Epithelial cell of prostate (primary cell): ENCODE data around the gene ANKRD40CL.
"Not testable (repeated sequence)": the region's sequence is repeated elsewhere in the genome, so short reads cannot be mapped to it uniquely, and the experiment has no call there.

Experiments used
- DNase-seq: peaks from one replicate; pipeline ENCODE4 v3.0.0-alpha.2; 2011; ENCODE audit warnings: low read depth, low spot score
- H3K27ac ChIP-seq: fragments of 450-650 bp; 2 replicates; pipeline ENCODE4 v1.5.1; 2017; ENCODE audit warnings: mild to moderate bottlenecking

Gene ANKRD40CL

GRCh38 chr17:50764734-50765149 lies 2.6 kb downstream of the ANKRD40CL start:
- no peak overlapping the region for H3K27ac ChIP-seq
- DNase-seq = no peak

DNA sequence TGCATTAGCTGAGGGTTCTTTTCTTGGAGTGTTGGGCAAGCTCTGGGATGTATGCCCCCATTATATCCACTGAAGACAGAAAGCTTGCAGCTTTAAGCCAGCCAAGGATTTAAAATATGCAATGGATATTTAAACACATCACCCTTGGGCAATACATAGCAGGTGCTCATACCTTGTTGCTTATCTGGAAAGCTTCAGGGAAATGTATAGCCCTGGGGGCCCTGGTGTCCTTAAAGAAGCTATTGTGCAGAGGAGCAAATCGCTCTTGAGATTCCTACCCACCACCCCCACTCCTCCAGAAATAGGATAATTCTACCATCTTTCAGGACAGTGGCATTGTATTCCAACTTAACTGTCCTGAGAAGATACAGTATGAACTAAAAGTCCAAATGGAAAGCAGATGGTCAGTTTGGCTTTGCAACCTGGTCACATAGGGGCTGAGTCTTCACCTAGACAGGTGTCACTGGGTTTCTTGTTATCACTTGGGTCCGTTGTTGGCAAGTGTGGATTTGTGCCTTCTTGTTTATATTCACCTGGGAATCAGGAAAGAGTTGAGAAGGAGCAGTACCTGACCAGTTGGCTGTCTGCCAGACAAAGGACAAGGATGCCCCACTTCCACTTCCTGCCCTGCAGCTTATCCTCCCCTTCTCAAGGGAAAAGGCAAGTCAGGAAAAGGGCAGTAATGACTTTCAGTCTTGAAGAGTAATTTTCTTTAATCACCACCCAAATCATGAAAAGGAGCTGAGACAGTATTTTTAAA lies 3.4 kb downstream of the ANKRD40CL start:
- no peak for DNase-seq
- no peak overlapping the region for H3K27ac ChIP-seq

GRCh38 chr17:50762177-50762576 lies 5.1 kb downstream of the ANKRD40CL start:
- DNase-seq = no peak
- H3K27ac ChIP-seq = no peak overlapping the region

GRCh38 chr17:50758989-50759544 lies 8.3 kb downstream of the ANKRD40CL start:
- H3K27ac ChIP-seq = no peak overlapping the region
- no peak for DNase-seq

GRCh38 chr17:50758524-50758923 lies 8.8 kb downstream of the ANKRD40CL start:
- DNase-seq = no peak
- no peak overlapping the region for H3K27ac ChIP-seq

DNA sequence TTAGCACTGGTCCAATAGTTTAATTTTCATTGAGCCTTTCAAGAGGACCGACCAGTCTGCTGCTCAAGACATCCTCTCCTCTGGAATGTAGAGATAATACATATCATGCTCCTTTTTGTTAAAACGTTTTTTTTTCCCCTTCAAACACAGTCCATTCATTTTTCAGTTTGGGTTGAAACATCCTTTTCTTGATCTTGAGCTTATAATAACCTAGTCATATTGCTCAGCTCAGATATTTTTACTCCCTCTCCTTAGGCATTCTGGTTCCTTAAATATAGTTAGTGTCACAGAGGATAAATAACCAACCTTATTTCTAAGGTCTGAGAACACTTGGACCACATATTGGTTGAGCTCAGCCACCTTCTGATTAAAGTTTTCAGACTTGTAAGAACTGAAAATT lies 12.8 kb downstream of the ANKRD40CL start:
- no peak for DNase-seq

DNA sequence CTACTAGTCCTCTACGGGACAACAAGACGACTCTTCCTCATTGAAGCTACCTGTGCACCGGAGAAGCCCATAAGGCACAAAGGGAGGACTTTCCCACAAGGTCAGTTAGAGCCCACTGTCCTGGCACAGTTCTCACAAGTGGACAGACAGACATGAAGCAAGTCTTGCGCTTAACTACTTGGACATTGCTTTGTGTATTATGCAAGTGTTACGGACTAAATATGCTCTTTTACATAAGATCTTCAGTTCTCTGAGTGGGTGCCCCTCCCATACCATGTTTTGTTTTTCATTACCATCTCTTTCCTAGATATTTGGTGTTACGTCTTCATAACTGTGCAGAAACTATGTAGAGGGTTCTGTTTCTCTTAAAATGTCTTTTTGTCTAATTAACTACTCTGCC lies 18.1 kb downstream of the ANKRD40CL start:
- no peak overlapping the region for H3K27ac ChIP-seq
- DNase-seq = no peak

More for the DNA sequence above, 12.8 kb downstream of the ANKRD40CL start:
- no peak overlapping the region for H3K27ac ChIP-seq

- no peak overlapping the region for H3K27ac ChIP-seq
- DNase-seq = no peak
Observed at GRCh38 chr17:50745631-50746030, 21.7 kb downstream of the ANKRD40CL start.

DNA sequence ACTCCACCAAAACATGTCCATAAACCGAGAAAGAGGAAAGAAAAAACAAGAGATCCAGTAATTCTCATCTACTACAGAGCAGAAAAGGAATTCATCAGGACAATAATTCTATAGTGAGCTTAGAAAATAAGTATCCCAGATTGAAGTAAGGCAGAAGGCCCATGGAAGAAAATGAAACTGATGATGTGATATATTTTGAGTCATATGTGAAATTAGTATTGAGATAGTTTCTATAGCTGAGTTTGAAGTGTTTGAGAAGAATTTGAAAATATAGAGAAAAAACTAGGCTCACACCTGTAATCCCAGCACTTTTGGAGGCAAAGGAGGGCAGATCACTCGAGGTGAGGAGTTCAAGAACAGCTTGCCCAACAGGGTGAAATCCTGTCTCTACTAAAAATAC lies 28.2 kb downstream of the ANKRD40CL start:
- no peak overlapping the region for H3K27ac ChIP-seq
- DNase-seq = no peak

- no peak for DNase-seq
- no peak overlapping the region for H3K27ac ChIP-seq
Observed at GRCh38 chr17:50737118-50737698, 30.1 kb downstream of the ANKRD40CL start.

DNA sequence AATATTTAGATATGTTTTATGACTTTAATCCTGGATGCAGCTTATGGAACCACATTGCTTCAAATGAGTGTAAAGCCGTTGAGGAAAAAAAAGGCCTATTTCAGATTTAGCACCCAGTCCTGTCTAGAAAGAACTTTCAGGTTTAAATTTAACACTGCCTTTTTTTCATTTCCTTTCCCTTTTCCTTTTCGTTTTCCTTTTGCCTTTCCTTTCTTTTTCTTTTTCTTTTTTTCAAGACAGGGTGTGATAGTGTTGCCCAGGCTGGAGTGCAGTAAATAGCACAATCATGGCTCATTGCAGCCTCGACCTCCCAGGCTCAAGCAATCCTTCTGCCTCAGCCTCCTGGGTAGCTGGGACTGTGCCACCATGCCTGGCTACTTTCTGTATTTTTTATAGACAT lies 32.0 kb downstream of the ANKRD40CL start:
- DNase-seq = no peak

GRCh38 chr17:50731575-50732460 lies 35.5 kb downstream of the ANKRD40CL start:
- no peak for DNase-seq
- no peak overlapping the region for H3K27ac ChIP-seq

More for the DNA sequence above, 32.0 kb downstream of the ANKRD40CL start:
- H3K27ac ChIP-seq = no peak overlapping the region

GRCh38 chr17:50728881-50729765 lies 38.2 kb downstream of the ANKRD40CL start:
- no peak for DNase-seq
- no peak overlapping the region for H3K27ac ChIP-seq

GRCh38 chr17:50728112-50728429 lies 39.2 kb downstream of the ANKRD40CL start:
- no peak for DNase-seq

GRCh38 chr17:50725769-50726655 lies 41.3 kb downstream of the ANKRD40CL start:
- DNase-seq = no peak
- H3K27ac ChIP-seq = no peak overlapping the region

More at GRCh38 chr17:50728112-50728429, 39.2 kb downstream of the ANKRD40CL start:
- H3K27ac ChIP-seq = no peak overlapping the region

- H3K27ac ChIP-seq, DNase-seq: not testable (repeated sequence)
Observed at GRCh38 chr17:50724622-50725021, 42.7 kb downstream of the ANKRD40CL start.

DNA sequence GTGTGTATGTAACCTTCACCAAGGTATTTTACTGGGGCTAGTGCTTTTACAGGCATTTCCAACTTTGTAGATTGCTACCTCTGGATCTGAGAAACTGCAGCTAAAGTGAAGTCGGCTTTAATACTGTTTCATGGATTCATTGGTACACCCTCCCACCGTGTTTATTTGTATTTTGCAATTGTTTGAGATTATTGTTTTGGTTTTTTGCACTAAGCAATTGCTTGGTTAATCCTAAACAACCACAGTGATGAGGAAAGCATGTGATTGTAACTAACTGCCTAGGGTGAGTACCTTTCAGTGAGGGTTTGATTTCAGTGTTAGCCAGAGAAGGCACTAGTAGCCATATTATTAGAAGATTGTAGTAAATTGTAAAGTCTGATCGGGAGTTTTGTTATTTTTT lies 44.6 kb downstream of the ANKRD40CL start:
- DNase-seq = no peak
- no peak overlapping the region for H3K27ac ChIP-seq

DNA sequence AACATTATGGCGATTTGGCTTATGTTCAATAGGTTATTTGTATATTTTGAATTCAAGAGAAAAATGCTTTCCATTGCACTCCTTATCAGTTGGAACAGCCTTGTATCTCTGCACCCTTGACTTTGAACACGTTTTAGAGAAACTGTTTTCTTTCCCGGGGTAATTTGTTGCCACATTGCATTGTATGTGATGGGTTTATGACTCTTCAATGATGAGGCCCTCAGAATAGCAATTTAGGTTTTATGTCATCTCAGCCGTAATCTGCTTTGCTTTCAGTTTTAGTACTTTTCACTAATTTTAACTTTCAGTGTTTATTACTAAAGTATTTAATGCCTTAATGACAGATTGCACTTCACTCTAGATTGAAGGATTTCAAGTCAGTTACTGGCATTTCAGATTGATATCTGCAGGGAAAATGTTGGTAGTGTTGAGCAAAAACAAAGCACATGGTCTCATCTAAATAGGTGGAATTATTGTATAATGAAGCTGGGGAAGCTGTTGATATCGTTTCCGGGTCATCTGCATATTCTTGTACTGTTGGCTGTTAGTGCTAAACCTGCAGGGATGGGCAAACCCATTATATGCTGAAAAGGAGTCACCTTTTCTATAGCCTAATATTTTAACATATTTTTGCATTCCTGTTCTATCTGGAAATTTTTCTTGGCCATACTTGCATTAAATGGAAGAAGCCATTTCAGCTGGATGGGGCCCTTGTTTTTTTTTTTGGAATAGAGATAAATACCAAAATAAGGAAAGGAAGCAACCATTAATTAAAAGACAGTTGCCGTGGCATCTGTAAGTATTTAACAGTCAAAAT lies 45.9 kb downstream of the ANKRD40CL start:
- no peak for DNase-seq

More for the DNA sequence above, 45.9 kb downstream of the ANKRD40CL start:
- H3K27ac ChIP-seq = no peak overlapping the region
